ENCODE measurements around the gene PCDH17.

The PCDH17 gene

DNA sequence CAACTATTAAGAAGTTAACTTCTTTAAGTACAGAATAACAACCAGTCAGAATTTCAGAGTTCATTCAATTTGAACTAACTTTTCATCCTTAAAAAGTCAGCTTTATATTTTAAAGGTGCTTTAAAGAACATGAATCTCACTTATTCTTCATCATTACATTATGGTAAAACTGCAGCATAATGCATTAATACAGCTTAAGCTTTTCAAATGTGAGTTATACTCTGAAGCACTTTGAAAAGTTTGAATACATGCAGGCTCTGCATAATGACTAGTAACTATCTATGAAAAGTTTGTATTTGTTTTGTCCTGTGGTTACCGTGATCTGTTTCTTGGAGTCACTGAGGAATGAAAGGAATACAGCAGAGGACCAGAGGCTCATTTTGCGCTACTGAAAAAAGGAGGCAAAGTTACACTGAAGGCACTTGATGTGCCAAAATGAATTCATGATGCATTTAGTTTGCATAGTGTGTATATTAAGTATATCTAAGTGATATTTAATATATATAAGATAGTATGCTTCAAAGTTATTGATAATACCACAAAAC, 4.1 kb downstream of the PCDH17 start:
- DNase-seq: no peak

DNA sequence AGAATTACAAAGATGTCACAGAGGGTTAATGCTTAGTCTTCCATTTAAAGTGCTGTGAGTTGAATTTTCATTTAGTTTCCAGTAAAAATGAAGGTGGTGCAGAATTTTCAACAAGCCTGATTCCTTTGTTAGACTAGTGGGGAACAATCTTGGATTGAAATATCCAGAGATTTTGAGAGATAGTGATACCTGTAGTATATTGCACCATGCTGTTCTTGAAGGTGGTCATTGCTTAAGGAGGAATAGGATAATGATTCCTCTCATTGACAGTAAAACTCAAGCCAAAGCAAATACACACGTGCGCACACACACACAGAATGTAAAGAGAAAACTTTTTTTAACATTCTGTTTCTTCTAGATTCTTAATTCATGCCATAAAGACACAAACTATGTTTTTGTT, 5.3 kb downstream of the PCDH17 start:
- no peak for DNase-seq

DNA sequence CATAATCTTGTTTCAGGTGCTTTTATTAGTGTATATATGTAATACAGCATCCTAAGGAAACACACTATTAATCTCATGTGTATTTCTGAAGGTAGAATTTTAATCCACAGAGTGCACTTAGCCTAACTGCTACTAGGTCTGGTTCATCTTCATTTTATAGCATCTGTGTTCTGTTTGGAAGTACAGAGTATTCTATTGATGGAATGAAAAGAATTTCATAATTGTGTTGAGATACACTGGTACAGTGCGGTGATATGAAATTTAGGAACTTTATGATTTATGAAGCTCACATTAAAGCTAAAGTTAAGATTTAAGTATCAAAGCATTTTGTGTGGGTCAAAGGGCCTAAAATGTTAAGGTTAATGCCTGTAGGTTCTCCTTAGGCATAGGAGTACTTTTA, 6.0 kb downstream of the PCDH17 start:
- DNase-seq: no peak

DNA sequence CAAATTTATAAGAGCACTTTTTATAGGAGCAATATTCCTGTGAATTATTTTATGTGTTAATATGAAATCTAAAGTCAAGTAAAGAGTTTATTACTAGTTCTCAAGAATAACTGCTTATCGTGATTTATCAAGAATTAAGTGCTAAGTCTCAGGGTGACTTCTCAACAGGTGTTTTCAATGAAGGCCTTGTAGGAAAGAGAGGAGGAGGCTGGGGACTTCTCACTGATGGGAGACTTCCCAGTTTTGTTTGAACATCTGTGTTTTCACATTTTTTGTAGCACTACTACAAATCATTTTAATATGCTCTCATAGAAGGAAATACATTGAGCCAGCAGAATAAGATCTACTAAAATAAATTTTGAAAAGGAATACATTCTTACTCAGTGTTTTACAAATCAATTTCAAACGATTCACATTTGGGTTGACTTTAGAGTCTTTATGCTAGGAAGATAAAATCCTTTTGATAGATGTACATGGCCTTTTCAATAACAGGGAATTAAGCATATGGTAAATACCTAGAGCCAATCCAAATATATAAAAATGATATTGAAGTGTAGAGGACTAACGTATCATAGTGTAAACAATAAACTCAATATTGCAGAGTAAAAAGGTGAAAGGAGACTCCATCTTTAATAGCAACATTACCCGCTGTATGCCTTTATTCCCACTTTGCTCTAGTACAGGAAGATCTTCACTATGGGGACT, 6.8 kb downstream of the PCDH17 start:
- no peak for DNase-seq

DNA sequence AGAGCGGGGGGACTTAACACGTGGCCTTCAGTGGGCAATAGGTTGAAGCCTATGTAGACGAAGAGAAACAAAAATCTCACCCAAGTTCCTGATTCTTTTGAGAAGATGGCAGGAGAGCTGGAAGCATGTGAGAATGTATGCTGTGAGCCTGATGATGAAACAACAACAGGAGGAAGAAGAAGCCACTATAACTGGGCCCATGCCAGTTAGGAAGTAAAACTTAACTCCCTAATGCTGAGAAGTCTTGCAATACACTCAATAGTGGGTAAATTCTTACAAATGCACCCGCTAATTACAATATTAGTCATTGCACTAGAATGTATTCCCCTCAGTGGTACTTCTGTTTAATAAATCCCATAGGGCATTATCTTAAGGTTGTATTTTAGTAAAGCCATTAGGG, 9.1 kb downstream of the PCDH17 start:
- DNase-seq: no peak

DNA sequence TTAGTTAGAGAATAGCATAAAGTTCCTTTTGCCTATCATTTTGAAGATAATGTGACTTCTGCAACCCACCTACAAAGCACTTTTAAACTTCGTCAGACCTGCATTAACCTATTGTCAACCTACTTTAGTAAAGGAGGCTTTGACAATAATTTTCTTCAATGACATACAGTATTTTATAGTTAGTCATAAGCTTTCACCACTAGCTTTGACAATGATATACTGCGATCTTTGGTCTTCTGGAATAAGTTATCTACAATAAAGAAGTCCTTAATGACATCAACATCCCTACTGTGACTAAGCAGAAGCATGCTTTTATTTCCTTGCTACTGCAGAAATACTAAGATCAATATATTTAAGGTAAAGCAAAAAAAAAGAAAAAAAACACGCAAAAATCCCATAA, 9.5 kb downstream of the PCDH17 start:
- DNase-seq: no peak

DNA sequence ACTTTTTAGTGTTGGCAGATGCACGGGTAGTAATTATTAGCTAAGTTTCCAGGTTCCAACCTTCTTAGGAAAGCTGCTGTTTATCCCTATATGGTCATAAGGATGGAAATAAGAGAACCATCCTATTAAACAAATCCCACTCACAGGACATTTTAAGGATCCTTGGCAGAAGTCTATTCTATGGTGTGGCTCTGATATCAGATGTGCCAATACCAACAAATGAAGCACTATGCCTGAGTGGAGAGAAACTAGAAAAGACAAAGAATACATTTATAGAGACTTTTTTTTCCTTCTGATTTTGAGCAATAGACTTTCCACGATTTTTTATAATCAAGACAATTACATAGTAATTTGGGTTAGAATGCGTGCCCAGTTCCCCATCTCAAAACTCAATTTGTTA, 12.6 kb downstream of the PCDH17 start:
- DNase-seq: no peak

DNA sequence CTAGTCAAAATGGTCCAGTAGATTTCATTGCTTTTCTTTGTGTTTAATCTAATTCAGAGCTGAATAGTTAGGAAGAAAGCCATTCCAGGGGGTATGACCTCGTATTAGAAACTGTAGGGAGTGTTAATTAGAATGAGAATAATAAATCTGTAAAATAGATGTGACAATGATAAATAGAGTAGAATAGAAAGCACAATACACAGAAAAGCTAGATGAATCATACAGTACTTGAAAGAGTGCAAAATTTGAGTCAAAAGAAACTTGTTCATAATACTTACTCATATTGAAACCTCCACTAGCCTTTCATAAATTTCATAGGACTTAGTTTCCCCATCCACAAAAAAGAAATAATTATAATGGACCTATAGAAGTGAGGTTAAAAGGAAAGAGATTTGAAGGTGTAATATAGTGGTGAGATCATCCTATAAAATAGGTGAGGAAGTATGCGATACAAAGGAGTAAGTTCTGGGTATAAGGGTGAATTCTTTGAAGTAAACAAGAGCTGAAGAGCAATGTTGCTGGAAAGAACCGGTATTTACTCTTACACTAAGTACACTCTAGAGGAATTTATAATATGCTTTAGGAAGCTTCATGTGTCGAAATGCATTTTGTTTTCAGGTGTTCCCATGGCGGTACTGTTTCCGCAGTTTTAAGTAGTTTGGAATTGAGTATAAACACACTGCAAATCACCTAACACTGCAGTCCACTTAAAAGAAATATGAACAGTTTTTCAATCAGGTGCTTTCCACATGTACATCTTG, 21.9 kb downstream of the PCDH17 start:
- DNase-seq: no peak

DNA sequence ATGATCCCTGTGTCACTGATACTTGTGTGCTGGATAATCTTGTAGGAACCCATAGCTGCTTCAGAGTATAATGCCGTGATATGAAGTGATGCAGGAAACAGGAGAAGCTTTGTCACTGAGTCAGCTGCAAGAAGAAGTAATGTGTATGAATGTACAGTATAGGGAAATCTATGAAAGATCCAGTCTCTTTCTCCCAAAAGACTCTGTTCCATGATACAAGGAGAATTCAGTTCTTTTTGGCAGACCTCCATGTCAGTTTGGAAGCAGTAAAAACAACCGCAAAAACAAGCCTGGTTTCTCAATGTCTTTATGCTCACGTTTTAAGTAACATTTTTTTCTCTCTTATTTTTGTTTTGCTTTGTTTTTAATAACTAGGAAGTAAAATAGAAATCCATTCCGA, 33.9 kb downstream of the PCDH17 start:
- no peak for DNase-seq

DNA sequence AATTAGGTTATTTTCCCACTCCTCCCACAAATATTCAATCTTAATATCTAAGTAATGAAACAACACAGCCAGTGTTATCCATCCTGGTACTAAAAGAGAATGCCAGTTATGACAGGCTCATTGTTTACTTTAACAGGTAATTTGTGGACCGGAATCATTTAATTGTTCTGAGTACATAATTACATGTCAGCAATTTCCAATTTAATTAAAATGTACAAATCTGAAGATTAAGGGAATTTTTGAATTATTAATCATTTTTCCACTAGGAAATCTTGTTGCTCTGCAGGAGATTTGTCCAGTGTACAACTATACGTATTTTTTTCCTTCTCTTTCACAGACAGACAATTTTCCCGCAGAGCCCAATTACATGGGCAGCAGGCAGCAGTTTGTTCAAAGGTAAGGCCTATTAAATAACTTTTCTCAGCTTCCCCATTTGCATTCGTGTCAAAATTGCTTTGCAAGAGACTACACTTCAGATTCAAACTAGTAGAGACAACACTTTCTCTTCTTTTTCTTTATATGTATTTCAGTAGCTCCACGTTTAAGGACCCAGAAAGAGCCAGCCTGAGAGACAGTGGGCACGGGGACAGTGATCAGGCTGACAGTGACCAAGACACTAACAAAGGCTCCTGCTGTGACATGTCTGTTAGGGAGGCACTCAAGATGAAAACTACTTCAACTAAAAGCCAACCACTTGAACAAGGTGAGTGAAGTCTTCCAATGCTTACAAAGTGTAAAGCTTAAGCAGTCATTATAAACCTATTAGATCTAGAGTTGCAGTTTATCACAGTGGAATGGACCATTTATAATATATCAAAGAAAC, 34.8 kb downstream of the PCDH17 start:
- DNase-seq: no peak

DNA sequence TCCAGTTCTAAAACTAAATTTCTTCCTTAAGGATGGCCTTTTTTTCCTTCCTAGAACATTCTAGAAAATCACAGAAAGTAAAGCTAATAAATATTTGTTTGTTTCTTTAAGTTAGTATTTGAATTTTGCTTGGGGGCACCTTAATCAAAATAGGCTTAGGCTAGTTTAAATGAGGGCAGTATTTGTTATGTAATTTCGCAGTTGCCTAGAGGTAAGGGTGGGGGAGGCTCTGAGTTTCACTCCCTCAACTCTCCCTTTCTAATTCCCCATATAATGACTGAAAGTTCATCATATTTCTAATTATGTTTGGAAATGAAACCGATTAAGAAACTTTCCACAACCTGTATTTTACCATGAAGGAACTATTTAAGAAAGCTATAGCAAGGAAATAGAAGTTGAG, 40.6 kb downstream of the PCDH17 start:
- DNase-seq: no peak

DNA sequence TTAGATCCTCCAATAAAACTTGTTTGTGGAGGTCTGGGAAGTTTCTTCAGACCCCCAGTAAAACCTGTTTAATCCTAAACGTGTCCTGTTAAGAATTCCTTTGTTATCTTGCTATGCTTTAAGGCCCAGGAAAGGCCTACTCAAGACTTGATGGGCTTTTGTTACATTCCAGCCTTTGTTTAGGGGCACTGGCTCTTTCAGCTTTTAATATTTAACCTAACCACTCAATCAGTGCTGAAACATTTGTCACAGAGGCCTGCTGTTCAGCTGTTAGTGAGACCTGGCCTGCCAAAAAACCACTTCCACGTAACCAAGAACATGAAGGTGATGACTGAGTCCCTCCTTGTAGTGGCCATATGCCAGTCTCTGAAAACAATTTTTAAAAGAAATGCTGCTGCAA, 41.7 kb downstream of the PCDH17 start:
- DNase-seq: no peak

DNA sequence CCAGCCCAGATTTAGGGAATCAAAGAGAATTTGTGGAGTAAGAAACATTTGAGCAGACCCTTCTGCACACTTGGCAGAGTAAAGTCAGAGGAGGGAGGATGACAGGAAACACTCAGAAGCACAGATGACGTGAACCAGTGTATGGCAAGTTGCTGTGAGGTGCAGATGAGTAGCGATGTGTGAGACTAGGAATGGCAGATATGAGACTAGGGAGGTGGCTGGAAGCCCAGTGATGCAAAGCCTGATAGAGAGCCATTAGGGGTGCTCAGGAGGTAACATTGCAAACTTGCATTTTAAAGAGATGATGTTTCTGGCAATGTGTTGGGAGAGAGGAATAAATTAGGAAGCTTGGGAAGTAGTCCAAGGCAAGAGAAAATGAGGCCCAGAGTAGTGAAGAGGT, 44.0 kb downstream of the PCDH17 start:
- no peak for DNase-seq

DNA sequence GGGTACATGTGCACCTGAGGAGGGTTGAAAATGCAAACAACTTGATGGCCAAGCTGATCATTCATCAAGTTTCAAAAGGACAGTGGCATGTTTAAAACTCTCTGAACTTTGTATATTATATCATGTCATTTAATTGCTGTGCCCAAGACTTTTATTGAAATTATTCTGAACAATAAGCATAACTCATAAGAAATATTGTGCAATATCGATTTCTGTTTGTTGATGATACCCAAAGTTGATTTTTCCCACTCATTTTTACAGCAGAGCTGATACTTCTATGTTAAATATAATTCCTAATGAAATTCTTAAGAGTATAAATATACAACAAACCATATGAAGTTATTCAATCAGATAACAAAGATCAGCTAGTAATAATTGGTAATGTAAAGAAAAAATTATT, 49.1 kb downstream of the PCDH17 start:
- no peak for DNase-seq

DNA sequence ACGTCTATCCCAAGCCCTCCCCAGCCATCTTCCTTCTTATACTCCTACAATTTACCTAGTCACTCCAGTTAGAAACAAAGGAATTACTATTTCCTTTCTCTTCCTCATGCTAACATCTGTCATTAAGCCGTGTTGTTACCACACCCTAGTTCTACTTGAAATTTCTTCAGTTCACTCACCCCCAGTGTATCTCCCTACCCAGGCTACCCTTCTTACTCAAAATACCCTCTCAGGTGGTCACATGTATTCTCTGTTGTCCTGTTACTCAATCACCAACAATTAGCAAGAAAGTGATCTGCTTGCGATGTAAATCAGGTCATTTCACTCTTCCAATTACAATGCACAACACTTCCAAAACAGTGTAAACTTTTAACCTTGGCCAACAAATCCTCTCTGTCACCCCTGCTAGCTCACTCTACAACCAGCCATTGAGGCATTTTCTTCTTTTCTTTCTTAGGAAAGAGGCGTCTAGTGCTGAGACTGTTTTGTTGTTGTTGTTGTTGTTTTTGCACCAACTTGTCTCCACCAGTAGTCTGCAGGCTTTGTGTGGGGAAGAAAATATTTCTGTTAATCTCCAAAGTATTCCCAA, 50.7 kb downstream of the PCDH17 start:
- DNase-seq: no peak

DNA sequence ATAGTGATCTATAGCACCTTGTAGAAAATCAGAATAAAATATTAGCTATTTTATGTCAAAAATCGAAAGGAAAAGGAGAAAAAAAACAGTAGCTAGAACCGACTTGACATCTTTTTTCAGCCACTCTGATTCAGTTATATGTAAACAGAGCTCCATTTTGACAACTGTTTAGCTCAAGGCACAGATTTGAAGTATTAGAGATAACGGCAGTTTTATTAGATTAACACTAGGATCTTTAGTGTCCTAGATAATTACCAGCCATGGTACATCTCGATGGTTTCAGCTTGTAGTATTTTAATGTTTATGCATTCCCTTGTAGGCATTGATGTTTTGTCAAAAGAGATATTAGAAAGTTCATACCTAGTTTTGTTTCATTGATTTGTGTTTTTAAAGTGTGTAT, 67.3 kb downstream of the PCDH17 start:
- DNase-seq: no peak

DNA sequence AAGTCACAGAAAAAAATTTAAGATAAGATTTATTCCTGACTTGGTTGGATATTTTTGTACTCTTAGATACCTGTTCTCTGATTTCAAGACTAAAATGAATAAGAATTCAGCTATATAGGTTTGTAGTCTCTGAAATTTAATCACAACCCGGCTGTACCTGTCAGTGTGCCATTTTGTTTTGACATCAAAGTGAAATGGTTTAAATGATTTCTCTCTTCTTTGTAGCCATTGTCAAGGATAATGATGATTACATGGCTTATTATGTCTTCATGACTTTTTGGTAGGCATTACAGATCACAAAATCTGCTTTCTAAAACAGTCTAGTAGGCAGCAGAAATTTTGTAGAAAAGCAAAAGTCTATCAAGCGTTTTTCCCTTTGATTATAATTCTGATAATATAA, 72.5 kb downstream of the PCDH17 start:
- no peak for DNase-seq

DNA sequence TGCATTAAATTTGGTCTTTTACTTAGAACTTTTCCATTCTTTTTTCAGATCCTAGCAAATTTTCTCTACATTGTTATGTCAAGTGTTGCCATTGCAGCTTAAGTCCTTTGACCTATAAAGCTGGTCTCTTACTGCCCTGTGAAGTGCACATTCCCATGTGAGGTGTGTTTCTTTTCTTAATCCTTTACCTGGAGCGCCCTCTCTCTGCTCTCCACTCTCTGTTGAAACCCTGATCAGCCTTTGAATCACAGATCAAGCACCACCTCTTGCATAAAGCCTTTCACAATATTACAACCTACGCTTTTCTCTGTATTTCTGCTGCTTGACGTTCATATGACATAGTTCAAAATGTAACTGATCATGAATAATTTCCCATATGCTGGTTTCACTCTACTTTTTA, 84.8 kb downstream of the PCDH17 start:
- no peak for DNase-seq

DNA sequence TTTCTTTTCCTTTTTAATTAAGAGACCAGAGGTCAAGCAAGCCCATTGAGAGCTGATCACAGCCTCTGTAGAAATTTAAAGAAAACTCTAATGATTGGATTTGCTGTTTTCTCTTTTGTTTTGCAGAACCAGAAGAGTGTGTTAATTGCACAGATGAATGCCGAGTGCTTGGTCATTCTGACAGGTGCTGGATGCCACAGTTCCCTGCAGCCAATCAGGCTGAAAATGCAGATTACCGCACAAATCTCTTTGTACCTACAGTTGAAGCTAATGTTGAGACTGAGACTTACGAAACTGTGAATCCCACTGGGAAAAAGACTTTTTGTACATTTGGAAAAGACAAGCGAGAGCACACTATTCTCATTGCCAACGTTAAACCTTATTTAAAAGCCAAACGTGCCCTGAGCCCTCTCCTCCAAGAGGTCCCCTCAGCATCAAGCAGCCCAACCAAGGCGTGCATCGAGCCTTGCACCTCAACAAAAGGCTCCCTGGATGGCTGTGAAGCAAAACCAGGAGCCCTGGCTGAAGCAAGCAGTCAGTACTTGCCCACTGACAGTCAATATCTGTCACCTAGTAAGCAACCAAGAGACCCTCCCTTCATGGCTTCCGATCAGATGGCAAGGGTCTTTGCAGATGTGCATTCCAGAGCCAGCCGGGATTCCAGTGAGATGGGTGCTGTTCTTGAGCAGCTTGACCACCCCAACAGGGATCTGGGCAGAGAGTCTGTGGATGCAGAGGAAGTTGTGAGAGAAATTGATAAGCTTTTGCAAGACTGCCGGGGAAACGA, 93.1 kb downstream of the PCDH17 start:
- no peak for DNase-seq

DNA sequence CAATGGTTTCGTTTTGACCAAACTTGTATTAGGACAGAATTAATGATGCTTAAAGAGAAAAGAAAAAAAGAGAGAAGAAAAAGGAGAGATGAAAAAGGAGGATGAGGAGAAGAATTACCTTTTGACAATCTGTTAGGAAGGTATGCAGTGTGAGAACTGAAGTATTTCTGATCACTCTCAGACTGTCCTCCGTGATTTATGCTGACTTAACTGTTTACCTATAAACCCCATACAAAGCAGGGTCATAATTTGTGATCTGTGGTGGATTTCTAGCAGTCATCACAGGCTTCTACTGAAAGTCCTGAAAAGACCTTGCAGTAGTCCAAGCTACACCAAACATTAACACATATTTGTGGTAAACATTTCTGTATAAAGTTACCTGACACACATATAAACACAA, 93.9 kb downstream of the PCDH17 start:
- DNase-seq: no peak

DNA sequence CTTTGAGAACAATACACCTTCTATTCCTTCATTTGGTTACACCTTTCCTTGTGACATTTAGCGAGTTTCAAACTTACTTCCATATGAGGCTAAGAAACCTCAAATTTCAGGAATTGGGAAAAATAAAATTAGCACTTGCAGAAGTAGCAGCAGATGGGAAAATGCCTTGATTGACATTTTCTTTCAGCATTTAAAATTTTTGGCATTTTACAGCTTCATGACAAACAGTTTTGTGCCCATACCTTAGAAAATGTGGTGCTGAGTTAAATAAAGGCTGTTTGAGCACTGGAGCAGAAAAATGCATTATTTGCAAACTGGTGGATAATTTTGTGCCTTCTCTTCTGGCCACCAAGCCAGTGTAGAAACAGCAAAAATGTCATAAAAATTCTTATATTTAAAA, 95.4 kb downstream of the PCDH17 start:
- no peak for DNase-seq

DNA sequence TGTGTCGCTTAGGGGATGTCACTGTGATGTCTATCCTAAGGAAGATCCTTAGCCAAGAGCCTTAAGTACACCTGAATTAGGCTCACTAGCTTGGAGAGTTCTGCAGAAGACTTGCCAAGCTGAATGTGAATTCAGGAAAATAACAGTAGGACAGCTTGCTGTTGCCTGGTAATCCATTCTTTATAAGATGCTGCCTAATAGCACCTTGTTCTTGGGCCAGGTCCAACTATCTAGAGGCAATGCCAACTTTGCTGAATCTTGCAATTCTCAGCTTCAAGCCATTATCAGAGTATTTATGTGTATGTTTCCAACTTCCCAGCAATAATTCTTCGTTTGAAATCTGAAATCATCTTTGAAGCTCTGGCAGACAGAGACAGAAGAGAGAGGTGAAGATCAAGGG, 102.8 kb downstream of the PCDH17 start:
- no peak for DNase-seq
